ENCODE data around the gene LCOR. TPM values are rescaled to one million over a fixed set of nuclear protein-coding genes. Genes with fewer than 3 reads are reported as not detected.

Gene LCOR
- total and polyA plus RNA-seq, 2 of the 13 experiments (the other 11 are each of a cell fraction or from before 2014, with no cell fraction given) = 12.4 to 23.7 TPM

- no peak for TF ChIP-seq HNF1B (CRISPR knock-in tag; IDR thresholded peaks at IDR 0.05)
- TF ChIP-seq ZXDC (CRISPR knock-in tag; IDR thresholded peaks at IDR 0.05) = no peak
- TF ChIP-seq CCDC6 (CRISPR knock-in tag; IDR thresholded peaks at IDR 0.05) = no peak
- TF ChIP-seq ELF1 (CRISPR knock-in tag; IDR thresholded peaks at IDR 0.05) = no peak
- no peak for TF ChIP-seq MIXL1 (CRISPR knock-in tag; IDR thresholded peaks at IDR 0.05)
- no peak for TF ChIP-seq ATF3 (CRISPR knock-in tag; IDR thresholded peaks at IDR 0.05)
- TF ChIP-seq JDP2 (CRISPR knock-in tag; IDR thresholded peaks at IDR 0.05; ENCODE audit: borderline replicate concordance) = no peak
- TF ChIP-seq PHF5A (CRISPR knock-in tag; IDR thresholded peaks at IDR 0.05; ENCODE audit: low read depth, unreplicated experiment) = no peak
- no peak for TF ChIP-seq POLR2AphosphoS2 (IDR thresholded peaks at IDR 0.05; ENCODE audit: low read depth, low read length)
- TF ChIP-seq ZFP82 (CRISPR knock-in tag; IDR thresholded peaks at IDR 0.05; ENCODE audit: borderline replicate concordance) = no peak
- Histone ChIP-seq H3K4me1 (ENCODE audit: insufficient read depth, low read length) (no peaks in the 10 kb centered on the region), H3K36me3 (replicated peaks in 1 of 2; ENCODE audit: control insufficient read depth in 1 of 2, insufficient read depth in 2 of 2, low read length in 2 of 2) (no peaks in the 10 kb centered on the region), H3K4me3 (replicated peaks in 1 of 3; ENCODE audit: insufficient read depth in 1 of 3, low read depth in 2 of 3, low read length in 3 of 3) (no peak overlapping the region), H3K27ac (ENCODE audit: extremely low read length, insufficient read depth, low read length) (no peak overlapping the region), H3K9me3 (ENCODE audit: low read length) (peaks cover 12% of the 10 kb centered on the region), H4K20me1 (ENCODE audit: insufficient read depth, low read length) (no peaks in the 10 kb centered on the region), H3K79me2 (ENCODE audit: insufficient read depth, low read length) (no peaks in the 10 kb centered on the region), H3K27me3 (ENCODE audit: control insufficient read depth in 1 of 2, insufficient read depth in 2 of 2, low read length in 2 of 2) (peaks cover 2 to 18% of the 10 kb centered on the region in 2 experiments; a peak in 4 of 5 replicates), H3K9ac (ENCODE audit: insufficient read depth, low read depth, low read length) (no peak overlapping the region), H3K4me2 (ENCODE audit: low read depth, low read length) (no peak overlapping the region), H2AFZ (ENCODE audit: low read length) (no peak overlapping the region)
- no TSS peak for BruUV-seq (replicated peaks)
- no peak for FAIRE-seq
- CTCF ChIA-PET (ENCODE audit: low intra/inter-chr PET ratio, low total read pairs) = no interaction called here
- no peak for ATAC-seq
- in situ Hi-C loops (cut with HindIII; ENCODE audit: extremely low pct_ligation_motif_present, low pct_unique_long_range_greater_than_20kb) = no loop called here
- no peak for DNase-seq (ENCODE audit: low spot score)
- POLR2A ChIA-PET = no interaction called here
- intact Hi-C loops (cut with micrococcal nuclease; ENCODE audit: unreplicated experiment) = no loop called here
These were observed 179.3 kb downstream of the LCOR start for GRCh38 chr10:97011397-97011796.
